Nucleus accumbens (tissue), 56 donors: ENCODE results near the gene RAET1G.
"Not testable (repeated sequence)": the region's sequence is repeated elsewhere in the genome, so short reads cannot be mapped to it uniquely, and the experiment has no call there.

Experiments used
- DNase-seq, 56 donors: peaks; one replicate each; lab custom pipeline; 2025; lab: John Stamatoyannopoulos, UW

RAET1G gene

GRCh38 chr6:149935246-149935645, 12.3 kb upstream of the RAET1G start:
- DNase-seq: no peak

- DNase-seq: peak in 32 of 56 donors; percentile 3 to 78 (median 26)
Observed at GRCh38 chr6:149934249-149935156, 11.6 kb upstream of the RAET1G start.

GRCh38 chr6:149933461-149933860, 10.5 kb upstream of the RAET1G start:
- DNase-seq: no peak

- no peak for DNase-seq
Observed at GRCh38 chr6:149933036-149933435, 10.1 kb upstream of the RAET1G start.

GRCh38 chr6:149931501-149931900, 8.6 kb upstream of the RAET1G start:
- DNase-seq: no peak

GRCh38 chr6:149929422-149929821, 6.5 kb upstream of the RAET1G start:
- no peak for DNase-seq

GRCh38 chr6:149927025-149927424, 4.1 kb upstream of the RAET1G start:
- not testable (repeated sequence) for DNase-seq

- DNase-seq: peak in 45 of 56 donors; percentile 6 to 80 (median 36)
Observed at GRCh38 chr6:149925974-149926777, 3.3 kb upstream of the RAET1G start.

- peak in 1 of 56 donors; percentile 5 for DNase-seq
Observed at GRCh38 chr6:149925253-149925973, 2.5 kb upstream of the RAET1G start.

GRCh38 chr6:149924933-149925252, 2.0 kb upstream of the RAET1G start:
- no peak for DNase-seq

- no peak for DNase-seq
Observed at GRCh38 chr6:149924206-149924932, 1.4 kb upstream of the RAET1G start.

- DNase-seq: no peak
Observed at GRCh38 chr6:149923327-149923986, 536 bp upstream of the RAET1G start.

- DNase-seq: not testable (repeated sequence)
Observed at GRCh38 chr6:149922091-149922490, 830 bp downstream of the RAET1G start.

GRCh38 chr6:149921361-149921760, 1.6 kb downstream of the RAET1G start:
- DNase-seq: no peak

- no peak for DNase-seq
Observed at GRCh38 chr6:149919834-149920225, 3.1 kb downstream of the RAET1G start.

GRCh38 chr6:149919126-149919833, 3.6 kb downstream of the RAET1G start:
- not testable (repeated sequence) for DNase-seq

- no peak for DNase-seq
Observed at GRCh38 chr6:149918151-149918905, 4.6 kb downstream of the RAET1G start.

- no peak for DNase-seq
Observed at GRCh38 chr6:149917679-149918078, 5.2 kb downstream of the RAET1G start.
